K562 (cell line): ENCODE data around the gene PPP1CC. TPM values are rescaled to one million over a fixed set of nuclear protein-coding genes. Genes with fewer than 3 reads are reported as not detected.
"Not testable (repeated sequence)": the region's sequence is repeated elsewhere in the genome, so short reads cannot be mapped to it uniquely, and the experiment has no call there.

Experiments
- ATAC-seq: fragments of 200-7000 bp; cut with Tn5 transposase; 3 replicates; pipeline ENCODE4 v1.9.1; 2020; ENCODE audit warnings: moderate library complexity
- BruUV-seq: library from RNA; stranded (reverse); fragments of 400-500 nt; replicated peaks from 2 replicates; lab custom pipeline; 2021; lab: Mats Ljungman, UMichigan
- CTCF ChIA-PET: fragments of 300-600 bp; formaldehyde crosslinking; extraction: SDS; loops from one replicate; lab custom pipeline; 2021; ENCODE audit warnings: low intra/inter-chr PET ratio; lab: Yijun Ruan, JAX
- POLR2A ChIA-PET: fragments of 300-600, 350-650 bp; sonication (Branson Sonifier 250); formaldehyde crosslinking; extraction: SDS; loops from one replicate; lab custom pipeline; 2021; ENCODE audit warnings: antibody characterized with exemption, inconsistent platforms; lab: Yijun Ruan, JAX
- DNase-seq, 4 experiments: peaks; one replicate each; pipeline versions ENCODE4 v3.0.0 to v3.0.0-alpha.2; 2011 to 2018; ENCODE audit warnings: low spot score in 3 of 4, mixed read lengths in 3 of 4; ENCODE audit errors: extremely low read depth in 1 of 4
- FAIRE-seq: peaks from 2 replicates; lab custom pipeline; 2011; peaks lifted over from hg19 to GRCh38; lab: Jason Lieb, UNC
- H2AFZ ChIP-seq: 2 replicates; pipeline ENCODE4 v1.6.0; 2011; ENCODE audit warnings: low read depth, low read length, control low read depth, inconsistent platforms
- H3K27ac ChIP-seq: fragments of 200-600 bp; 3 replicates; pipeline ENCODE4 v1.8.0; 2011; ENCODE audit warnings: low read depth, mild to moderate bottlenecking, control low read depth, inconsistent platforms, low read length, moderate library complexity, mixed read lengths; ENCODE audit errors: extremely low read depth
- H3K27me3 ChIP-seq, 2 experiments: fragments of 300-600 bp in 1 of 2; 2 replicates in 1 of 2; 3 replicates in 1 of 2; pipeline versions ENCODE4 v1.6.0 to v1.8.0; 2011; ENCODE audit warnings: inconsistent platforms in 2 of 2, low read length in 2 of 2, mild to moderate bottlenecking in 1 of 2, mixed read lengths in 1 of 2, moderate library complexity in 1 of 2; ENCODE audit not compliant: control insufficient read depth in 2 of 2, insufficient read depth in 2 of 2
- H3K36me3 ChIP-seq: fragments of 300-600 bp; 3 replicates; pipeline ENCODE4 v1.8.0; 2011; ENCODE audit warnings: mild to moderate bottlenecking, low read length, inconsistent platforms; ENCODE audit not compliant: control insufficient read depth, insufficient read depth
- H3K4me1 ChIP-seq, 2 experiments: fragments of 200-600 bp in 1 of 2; replicated peaks in 1 of 2; 2 replicates in 1 of 2; 3 replicates in 1 of 2; pipeline versions ENCODE4 v1.5.1 to v1.8.0; 2011; ENCODE audit warnings: inconsistent platforms in 2 of 2, low read length in 2 of 2, mild to moderate bottlenecking in 1 of 2, mixed read lengths in 1 of 2, moderate library complexity in 1 of 2; ENCODE audit not compliant: control insufficient read depth in 2 of 2, insufficient read depth in 2 of 2
- H3K4me2 ChIP-seq: 2 replicates; pipeline ENCODE4 v1.6.1; 2011; ENCODE audit warnings: low read length, control low read depth, inconsistent platforms, mixed read lengths; ENCODE audit not compliant: insufficient read depth
- H3K4me3 ChIP-seq: fragments of 200-600 bp; sonication (generic), shearing (Covaris generic); 2 replicates; pipeline ENCODE4 v1.5.1; 2016; ENCODE audit warnings: control low read depth, inconsistent platforms
- H3K79me2 ChIP-seq: fragments of 200-600 bp; 3 replicates; pipeline ENCODE4 v1.8.0; 2011; ENCODE audit warnings: low read length, inconsistent platforms; ENCODE audit not compliant: control insufficient read depth, insufficient read depth
- H3K9ac ChIP-seq, 2 experiments: 2 replicates each; pipeline versions ENCODE4 v1.6.0 to v1.6.1; 2011; ENCODE audit warnings: low read depth in 2 of 2, low read length in 2 of 2, control low read depth in 1 of 2, inconsistent platforms in 1 of 2, mild to moderate bottlenecking in 1 of 2, mixed read lengths in 1 of 2; ENCODE audit not compliant: insufficient read depth in 1 of 2
- H3K9me1 ChIP-seq: one replicate; pipeline ENCODE4 v1.6.0; 2011; ENCODE audit warnings: inconsistent platforms, mild to moderate bottlenecking, low read length, moderate library complexity; ENCODE audit not compliant: control insufficient read depth, insufficient read depth
- H3K9me3 ChIP-seq: replicated peaks from 2 replicates; pipeline ENCODE4 v1.5.1; 2011; ENCODE audit warnings: low read depth, low read length, inconsistent platforms; ENCODE audit not compliant: control insufficient read depth, insufficient read depth
- H4K20me1 ChIP-seq: replicated peaks from 2 replicates; pipeline ENCODE4 v1.6.1; 2011; ENCODE audit warnings: low read length, inconsistent platforms, mixed read lengths; ENCODE audit not compliant: control insufficient read depth, insufficient read depth
- MEIS2 ChIP-seq: fragments of 450-650 bp; IDR thresholded peaks from 2 replicates; pipeline ENCODE4 v1.6.1; 2014; ENCODE audit warnings: mild to moderate bottlenecking; ENCODE audit not compliant: partially characterized antibody
- PBX2 ChIP-seq, 2 experiments: IDR thresholded peaks in 1 of 2; conservative IDR thresholded peaks in 1 of 2; 2 replicates each; pipeline ENCODE4 v1.6.1; 2016; ENCODE audit warnings: low read depth in 2 of 2, mild to moderate bottlenecking in 1 of 2, missing compliant biosample characterization in 1 of 2, missing genetic modification characterization in 1 of 2, moderate library complexity in 1 of 2
- PKNOX1 ChIP-seq: fragments of 450-650 bp; IDR thresholded peaks from 2 replicates; pipeline ENCODE4 v1.6.1; 2016
- PYGO2 ChIP-seq: fragments of 450-650 bp; IDR thresholded peaks from 2 replicates; pipeline ENCODE4 v1.6.1; 2016; ENCODE audit warnings: mild to moderate bottlenecking, missing genetic modification characterization, moderate library complexity, missing compliant biosample characterization
- TRIM28 ChIP-seq: fragments of 450-650 bp; IDR thresholded peaks from 2 replicates; pipeline ENCODE4 v1.6.1; 2017
- ZNF263 ChIP-seq: sonication (generic); formaldehyde crosslinking; IDR thresholded peaks from 2 replicates; pipeline ENCODE4 v1.8.0; 2022; ENCODE audit warnings: mild to moderate bottlenecking, missing genetic modification reagents, borderline replicate concordance
- whole genome bisulfite sequencing: fragments of 100-300 bp; shearing (Covaris generic); methylation state at CpG from one replicate; pipeline ENCODE4 v1.1.6; 2016; ENCODE audit warnings: low coverage, mixed read lengths; ENCODE audit not compliant: insufficient coverage; ENCODE audit errors: missing lambda C conversion rate; 5-methylcytosine and 5-hydroxymethylcytosine counted together
- in situ Hi-C: fragments of 300-500 bp; cut with MboI; formaldehyde crosslinking; loops from 4 replicates; pipeline ENCODE4 v1.15.0; 2018; ENCODE audit warnings: inconsistent platforms, mixed read lengths
- intact Hi-C: fragments of 100-400 bp; cut with micrococcal nuclease; formaldehyde crosslinking; loops from 2 replicates; pipeline ENCODE4 v1.14.2; 2022
- polyA plus RNA-seq, 8 experiments: library from polyadenylated mRNA; depleted of rRNA in 4 of 8; stranded (reverse) in 5 of 8; unstranded in 3 of 8; fragments of >200 nt; fragmentation: Nextera tagmentation in 2 of 8; fragmentation: Illumina TruSeq in 1 of 8; extraction: Ambion mirVana in 2 of 8; extraction: Trizol in 1 of 8; gene quantifications; 2 replicates each; pipeline versions ENCODE4 v1.2.1 to v1.2.3, GENCODE V29; 2011 to 2014; ENCODE audit warnings: inconsistent platforms in 1 of 8, missing spikeins in 1 of 8
- total RNA-seq, 7 experiments: library from RNA; depleted of rRNA in 6 of 7; stranded (reverse); fragments of >200 nt in 6 of 7; fragmentation: Illumina TruSeq in 2 of 7; extraction: Trizol in 2 of 7; gene quantifications; 2 replicates each; pipeline versions ENCODE4 v1.2.1 to v1.2.3, GENCODE V29; 2011 to 2021; ENCODE audit warnings: low replicate concordance in 1 of 7

PPP1CC gene
- total and polyA plus RNA-seq, 9 of the 15 experiments (the other 6 are each of a cell fraction or from before 2014, with no cell fraction given), result 67.4 to 286 (median 195) TPM

DNA sequence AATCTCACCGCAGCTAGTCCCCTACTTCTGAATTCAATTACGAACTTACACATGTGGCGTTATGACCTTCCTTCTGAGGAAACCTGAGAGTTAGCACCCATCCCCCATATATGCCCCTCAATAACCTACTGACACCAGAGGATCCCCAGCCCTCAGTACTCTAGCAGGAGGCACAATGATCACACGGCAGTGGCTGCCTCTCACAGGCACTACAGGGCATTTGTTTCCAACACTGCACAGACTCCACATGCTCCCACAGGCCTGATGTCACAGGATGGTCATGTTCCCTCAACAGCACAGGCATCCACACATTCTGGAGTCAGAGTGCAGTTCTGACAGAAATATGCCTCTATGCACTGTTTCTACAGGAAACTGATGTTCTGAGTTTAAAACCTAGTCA, 17.4 kb downstream of the PPP1CC start:
- TF ChIP-seq TRIM28 (no peak), ZNF263 (CRISPR knock-in tag) (no peak), PYGO2 (tag) (no peak)
- TF ChIP-seq, all 486 proteins: peak for 0
- H3K36me3 ChIP-seq, result peaks cover 97% of the 10 kb centered on the region
- in situ Hi-C loops (no loop called here), intact Hi-C loops (no loop called here)
- CTCF ChIA-PET, result no interaction called here
- H3K4me3 ChIP-seq, result no peak overlapping the region
- POLR2A ChIA-PET, result interaction anchor here (0.7 to 0.9 kb wide), 2 partner anchors 35 to 148 kb away, joined by 3 read pairs; no protein-coding TSS in a partner anchor
- peak overlapping the region in 1 of 2 experiments; percentile 33; a peak in 1 of 4 replicates for H3K9ac ChIP-seq
- H3K27ac ChIP-seq, result no peak overlapping the region
- H3K9me1 ChIP-seq, result no peaks in the 10 kb centered on the region
- peaks cover 49% of the 10 kb centered on the region for H3K79me2 ChIP-seq
- no peaks in the 10 kb centered on the region for H3K9me3 ChIP-seq
- no peak for ATAC-seq
- no TSS peak for BruUV-seq
- DNase-seq, result no peak
- H4K20me1 ChIP-seq, result peaks cover 3% of the 10 kb centered on the region; the same call in 1 of the 2 replicates
- 93% methylated on average over 4 of the region's 4 CpGs for WGBS
- no peak overlapping the region for H3K4me2 ChIP-seq
- no peak overlapping the region for H2AFZ ChIP-seq
- no peaks in the 10 kb centered on the region for H3K4me1 ChIP-seq
- no peaks in the 10 kb centered on the region for H3K27me3 ChIP-seq
- FAIRE-seq, result no peak

DNA sequence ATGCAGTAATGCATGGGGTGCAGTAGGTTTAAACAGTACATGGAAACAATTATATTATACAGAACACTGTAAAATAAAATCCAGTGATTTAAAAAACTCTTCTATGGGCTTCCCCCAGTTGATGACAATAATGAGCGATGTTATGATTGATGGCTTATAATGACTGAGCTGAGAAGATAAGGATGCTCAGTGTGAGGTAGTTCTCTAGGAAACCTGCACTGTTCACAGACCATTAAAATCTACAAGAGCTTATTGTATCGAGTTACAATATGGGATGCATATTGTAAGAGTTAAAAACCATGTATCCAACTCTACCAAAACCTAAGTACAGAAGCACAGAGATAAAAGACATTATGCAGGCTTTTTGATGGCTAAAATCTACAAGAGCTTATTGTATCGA, 19.8 kb downstream of the PPP1CC start:
- POLR2A ChIA-PET, result interaction anchor here (0.7 to 1.6 kb wide), 4 partner anchors 9 to 87 kb away, joined by 3 to 7 read pairs (median 4); no protein-coding TSS in a partner anchor
- FAIRE-seq, H2AFZ ChIP-seq, BruUV-seq, H3K4me1 ChIP-seq, H4K20me1 ChIP-seq, H3K27me3 ChIP-seq, H3K9ac ChIP-seq, CTCF ChIA-PET, H3K4me2 ChIP-seq, intact Hi-C loops, H3K9me1 ChIP-seq, ATAC-seq, H3K4me3 ChIP-seq, H3K27ac ChIP-seq, H3K9me3 ChIP-seq, DNase-seq: not testable (repeated sequence)
- peaks cover 98% of the 10 kb centered on the region for H3K36me3 ChIP-seq
- in situ Hi-C loops, result loop anchor here (5.0 kb wide), 1 partner anchor 104 kb away; no protein-coding TSS in a partner anchor
- peaks cover 31% of the 10 kb centered on the region for H3K79me2 ChIP-seq
- TF ChIP-seq PBX2 (CRISPR knock-in tag; IDR thresholded peaks at IDR 0.05; ENCODE audit: low read depth) (peak; percentile 59), PBX2 (tag; conservative IDR thresholded peaks at IDR 0.05; ENCODE audit: low read depth) (peak; percentile 86), PKNOX1 (peak; percentile 66), MEIS2 (peak; percentile 92)
- 56% methylated on average over 3 of the region's 3 CpGs for WGBS
